Endothelial cell of umbilical vein (primary cell): ENCODE results near the gene USP31.

ENCODE experiments used
- EZH2 ChIP-seq: IDR thresholded peaks from 2 replicates; pipeline ENCODE4 v1.6.1; 2012; ENCODE audit warnings: borderline replicate concordance, low read depth, mild to moderate bottlenecking, moderate library complexity, low read length, inconsistent platforms; ENCODE audit not compliant: severe bottlenecking
- GATA2 ChIP-seq: IDR thresholded peaks from 2 replicates; pipeline ENCODE4 v1.7.0; 2011; ENCODE audit warnings: low read depth, mild to moderate bottlenecking, moderate library complexity, mixed read lengths, low read length; ENCODE audit not compliant: insufficient read length, insufficient read depth
- JUN ChIP-seq: IDR thresholded peaks from 2 replicates; pipeline ENCODE4 v1.6.1; 2011; ENCODE audit warnings: borderline replicate concordance, low read depth; ENCODE audit not compliant: insufficient read length, insufficient read depth
- MYC ChIP-seq: IDR thresholded peaks from one replicate; pipeline ENCODE4 v1.6.1; 2011; ENCODE audit warnings: mild to moderate bottlenecking, low read depth, low read length
- POLR2A ChIP-seq: IDR thresholded peaks from 2 replicates; pipeline ENCODE4 v1.6.1; 2012; ENCODE audit warnings: low read depth, mild to moderate bottlenecking, control low read depth, low read length
- POLR2AphosphoS5 ChIP-seq: IDR thresholded peaks from 2 replicates; pipeline ENCODE4 v1.6.1; 2012; ENCODE audit warnings: low read depth, mild to moderate bottlenecking, control low read depth, low read length, moderate library complexity; ENCODE audit not compliant: insufficient read depth
- TF ChIP-seq, protein P1 (sequence below), 2 donors: IDR thresholded peaks; 1 replicate in 1 of 2; 2 replicates in 1 of 2; pipeline ENCODE4 v1.5.1; 2011; ENCODE audit warnings: low read length in 2 of 2, mild to moderate bottlenecking in 2 of 2, moderate library complexity in 2 of 2, control low read depth in 1 of 2, inconsistent platforms in 1 of 2, low read depth in 1 of 2; ENCODE audit not compliant: insufficient read depth in 1 of 2; ENCODE audit errors: extremely low read depth in 1 of 2
- TF ChIP-seq, protein P2 (sequence below): IDR thresholded peaks from 2 replicates; pipeline ENCODE4 v1.6.1; 2011; ENCODE audit not compliant: insufficient read depth, insufficient read length

DNA sequence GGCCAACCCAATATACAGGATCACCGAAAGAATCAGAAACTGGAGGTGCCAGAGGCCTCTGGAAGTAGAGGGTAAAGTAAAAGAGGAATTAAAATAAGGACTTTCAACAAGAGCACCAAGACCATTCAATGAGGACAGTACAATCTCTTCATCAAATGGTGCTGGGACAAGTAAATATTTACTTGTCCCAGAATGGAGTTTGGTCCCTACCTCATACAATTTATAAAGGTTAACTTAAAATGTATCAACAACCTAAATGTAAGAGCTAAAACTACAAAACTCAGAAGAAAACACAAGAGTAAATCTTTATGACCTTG is 56.5 kb downstream of the USP31 start:
- TF ChIP-seq, protein P1, sequence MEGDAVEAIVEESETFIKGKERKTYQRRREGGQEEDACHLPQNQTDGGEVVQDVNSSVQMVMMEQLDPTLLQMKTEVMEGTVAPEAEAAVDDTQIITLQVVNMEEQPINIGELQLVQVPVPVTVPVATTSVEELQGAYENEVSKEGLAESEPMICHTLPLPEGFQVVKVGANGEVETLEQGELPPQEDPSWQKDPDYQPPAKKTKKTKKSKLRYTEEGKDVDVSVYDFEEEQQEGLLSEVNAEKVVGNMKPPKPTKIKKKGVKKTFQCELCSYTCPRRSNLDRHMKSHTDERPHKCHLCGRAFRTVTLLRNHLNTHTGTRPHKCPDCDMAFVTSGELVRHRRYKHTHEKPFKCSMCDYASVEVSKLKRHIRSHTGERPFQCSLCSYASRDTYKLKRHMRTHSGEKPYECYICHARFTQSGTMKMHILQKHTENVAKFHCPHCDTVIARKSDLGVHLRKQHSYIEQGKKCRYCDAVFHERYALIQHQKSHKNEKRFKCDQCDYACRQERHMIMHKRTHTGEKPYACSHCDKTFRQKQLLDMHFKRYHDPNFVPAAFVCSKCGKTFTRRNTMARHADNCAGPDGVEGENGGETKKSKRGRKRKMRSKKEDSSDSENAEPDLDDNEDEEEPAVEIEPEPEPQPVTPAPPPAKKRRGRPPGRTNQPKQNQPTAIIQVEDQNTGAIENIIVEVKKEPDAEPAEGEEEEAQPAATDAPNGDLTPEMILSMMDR (IDR thresholded peaks at IDR 0.05; ENCODE audit: extremely low read depth in 1 of 2, insufficient read depth in 1 of 2, low read depth in 1 of 2, low read length in 2 of 2) = no peak
- no peak for TF ChIP-seq EZH2
- no peak for TF ChIP-seq POLR2AphosphoS5
- no peak for TF ChIP-seq POLR2A
- TF ChIP-seq GATA2 = no peak
- TF ChIP-seq JUN = no peak
- TF ChIP-seq MYC = no peak
- TF ChIP-seq, protein P2, sequence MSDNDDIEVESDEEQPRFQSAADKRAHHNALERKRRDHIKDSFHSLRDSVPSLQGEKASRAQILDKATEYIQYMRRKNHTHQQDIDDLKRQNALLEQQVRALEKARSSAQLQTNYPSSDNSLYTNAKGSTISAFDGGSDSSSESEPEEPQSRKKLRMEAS = no peak
